ENCODE results near the gene MAGEB10.
"Not testable (repeated sequence)": the region's sequence is repeated elsewhere in the genome, so short reads cannot be mapped to it uniquely, and the experiment has no call there.

Gene MAGEB10, protein sequence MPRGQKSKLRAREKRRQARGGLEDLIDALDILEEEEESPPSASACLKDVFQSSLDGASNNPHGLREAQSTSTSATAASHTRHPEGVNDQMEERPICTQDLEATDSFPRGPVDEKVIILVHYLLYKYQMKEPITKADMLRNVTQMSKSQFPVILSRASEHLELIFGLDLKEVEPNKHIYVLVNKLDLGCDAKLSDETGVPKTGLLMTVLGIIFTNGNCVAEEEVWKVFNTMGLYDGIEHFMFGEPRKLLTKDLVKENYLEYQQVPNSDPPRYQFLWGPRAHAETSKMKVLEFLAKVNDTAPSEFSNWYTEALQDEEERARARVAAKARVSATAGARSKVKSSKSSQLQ

DNA sequence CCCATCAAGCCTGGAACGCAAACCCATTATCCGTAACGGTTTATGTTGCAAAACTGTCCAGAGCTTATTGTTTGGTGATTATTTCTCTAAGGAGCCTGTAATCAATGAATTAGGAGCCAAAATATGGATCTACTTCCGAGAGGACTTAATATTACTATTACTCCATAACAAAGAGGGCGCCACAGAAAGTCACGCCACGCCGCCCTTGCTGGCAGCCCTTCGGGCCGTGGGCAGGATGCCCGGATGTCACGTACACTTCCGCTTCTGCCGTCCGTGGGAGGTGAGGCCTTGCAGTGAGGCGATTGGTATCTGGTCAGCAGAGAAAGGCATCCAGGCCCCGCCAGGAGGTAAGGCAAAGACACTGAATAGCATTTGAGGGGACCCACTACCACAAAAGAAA lies at the start of gene MAGEB10:
Gene MAGEB10 (plus strand): TSS at position 301 of the 400 bp plus-strand sequence. CDS start 13,317 bp downstream, outside the sequence.
- H3K27me3 ChIP-seq (ENCODE audit: control insufficient read depth, insufficient read depth, low read length): no peaks in the 10 kb centered on the region
- no peak within 1 kb of the TSS for H3K27ac ChIP-seq (ENCODE audit: low read length)
- no peak within 1 kb of the TSS for H3K4me3 ChIP-seq (ENCODE audit: low read length)
- no peaks in the 10 kb centered on the region for H3K4me1 ChIP-seq (ENCODE audit: control insufficient read depth, low read depth, low read length)
- H3K36me3 ChIP-seq (ENCODE audit: control insufficient read depth, low read depth, low read length): no peaks in the 10 kb centered on the region
- H3K9ac ChIP-seq (ENCODE audit: low read length): no peak within 1 kb of the TSS
- H3K9me3 ChIP-seq (ENCODE audit: control insufficient read depth, low read depth, low read length): peaks cover 20% of the 10 kb centered on the region

DNA sequence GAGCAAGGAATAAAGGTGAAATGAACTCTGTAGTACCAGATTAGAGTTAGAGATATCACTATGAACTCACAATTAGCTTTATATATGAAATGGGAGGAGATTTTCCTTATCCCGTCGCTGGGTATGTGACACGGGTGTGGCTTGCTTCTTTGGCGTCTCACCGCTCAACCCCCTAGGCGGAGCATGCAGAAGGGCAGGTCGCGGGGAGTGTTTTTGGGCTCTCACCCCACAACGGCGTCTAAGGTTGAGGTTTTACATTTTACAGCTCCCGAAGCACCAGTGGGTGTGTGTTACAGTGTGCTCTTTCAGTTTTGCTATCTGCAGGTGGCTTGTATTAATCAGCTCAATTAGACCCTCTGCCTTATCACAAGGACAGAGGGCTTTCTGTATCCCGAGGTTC lies 42.1 kb upstream of the MAGEB10 start:
- Histone ChIP-seq H3K9me3 (ENCODE audit: control insufficient read depth, low read depth, low read length) (peaks cover 6% of the 10 kb centered on the region), H3K4me1 (ENCODE audit: control insufficient read depth, low read depth, low read length) (no peaks in the 10 kb centered on the region), H3K27ac (ENCODE audit: low read length) (no peak overlapping the region), H3K9ac (ENCODE audit: low read length) (no peak overlapping the region), H3K36me3 (ENCODE audit: control insufficient read depth, low read depth, low read length) (no peaks in the 10 kb centered on the region), H3K27me3 (ENCODE audit: control insufficient read depth, insufficient read depth, low read length) (no peaks in the 10 kb centered on the region), H3K4me3 (ENCODE audit: low read length) (no peak overlapping the region)

DNA sequence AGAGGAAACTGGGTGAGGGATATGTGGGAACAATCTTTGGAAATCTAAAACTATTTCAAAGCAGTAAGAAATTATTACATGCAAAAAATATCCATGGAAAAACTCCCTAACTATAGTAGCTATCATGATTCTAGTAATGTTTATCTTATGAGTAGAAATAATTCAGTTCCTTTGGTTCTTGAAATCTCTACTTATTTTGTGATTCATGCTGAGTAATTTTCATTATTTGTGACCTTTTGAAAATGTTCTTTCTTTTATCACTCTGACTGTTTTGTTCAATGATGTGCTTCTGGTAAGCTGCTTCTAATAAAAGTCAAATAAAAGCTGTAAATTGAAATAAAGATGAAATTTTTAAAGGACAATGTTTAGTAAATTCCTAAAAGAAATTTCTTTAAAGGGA lies 40.4 kb upstream of the MAGEB10 start:
- Histone ChIP-seq H3K9me3 (ENCODE audit: control insufficient read depth, low read depth, low read length) (peaks cover 6% of the 10 kb centered on the region), H3K27me3 (ENCODE audit: control insufficient read depth, insufficient read depth, low read length) (no peaks in the 10 kb centered on the region), H3K9ac (ENCODE audit: low read length) (no peak overlapping the region)

DNA sequence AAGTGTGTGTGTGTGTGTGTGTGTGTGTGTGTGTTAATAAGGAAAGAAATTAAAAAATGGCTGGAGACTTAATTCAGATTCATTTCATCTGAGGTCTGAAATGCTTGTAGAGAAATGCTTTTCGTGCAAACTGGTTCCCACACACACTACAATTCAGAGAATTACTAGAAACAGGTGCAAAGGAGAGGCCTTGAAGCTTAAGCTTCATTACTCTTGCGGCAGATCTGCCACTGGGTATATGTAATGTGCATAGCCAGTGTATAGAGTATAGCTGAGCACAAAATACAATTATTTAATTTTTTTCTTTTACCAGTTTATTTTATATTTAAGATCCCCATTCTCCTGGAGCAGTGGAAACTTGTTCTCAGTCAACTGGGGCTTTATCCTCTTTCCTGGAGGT lies 31.8 kb upstream of the MAGEB10 start:
- H3K27ac ChIP-seq (ENCODE audit: low read length): no peak overlapping the region
- no peaks in the 10 kb centered on the region for H3K4me1 ChIP-seq (ENCODE audit: control insufficient read depth, low read depth, low read length)
- no peak overlapping the region for H3K4me3 ChIP-seq (ENCODE audit: low read length)
- peaks cover 13% of the 10 kb centered on the region for H3K9me3 ChIP-seq (ENCODE audit: control insufficient read depth, low read depth, low read length)
- no peak overlapping the region for H3K9ac ChIP-seq (ENCODE audit: low read length)
- no peaks in the 10 kb centered on the region for H3K36me3 ChIP-seq (ENCODE audit: control insufficient read depth, low read depth, low read length)
- no peaks in the 10 kb centered on the region for H3K27me3 ChIP-seq (ENCODE audit: control insufficient read depth, insufficient read depth, low read length)

More for the DNA sequence above, 40.4 kb upstream of the MAGEB10 start:
- H3K27ac ChIP-seq (ENCODE audit: low read length): no peak overlapping the region
- H3K4me3 ChIP-seq (ENCODE audit: low read length): no peak overlapping the region
- H3K36me3 ChIP-seq (ENCODE audit: control insufficient read depth, low read depth, low read length): no peaks in the 10 kb centered on the region
- H3K4me1 ChIP-seq (ENCODE audit: control insufficient read depth, low read depth, low read length): no peaks in the 10 kb centered on the region

DNA sequence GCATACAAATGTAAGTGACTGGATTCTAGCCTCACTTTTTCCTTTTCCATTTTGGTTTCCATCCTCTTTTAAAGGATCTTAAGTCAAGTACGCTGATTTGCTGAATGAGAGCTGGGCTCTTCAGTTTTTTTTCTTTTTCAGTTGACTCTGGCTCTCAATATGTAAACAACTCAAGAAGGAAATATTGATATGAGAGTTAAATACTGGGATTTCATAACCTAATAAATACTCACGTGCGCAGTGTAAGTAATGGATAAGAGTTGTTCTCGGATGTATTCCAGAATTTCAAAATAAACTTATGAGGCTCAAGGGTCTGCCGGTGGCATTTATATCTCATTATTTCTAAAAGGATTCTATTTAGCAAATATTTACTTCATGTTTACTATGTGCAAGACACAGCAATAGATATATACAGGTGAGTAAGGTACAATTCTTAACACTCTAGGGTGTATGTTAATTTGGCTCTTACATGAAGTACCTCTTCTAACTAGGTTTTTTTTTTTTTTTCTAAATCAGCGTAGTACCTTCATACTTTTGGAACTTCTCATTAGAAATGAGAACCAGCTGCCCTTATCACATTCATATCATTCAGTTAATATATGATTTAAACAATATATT lies 11.0 kb upstream of the MAGEB10 start:
- H3K36me3 ChIP-seq (ENCODE audit: control insufficient read depth, low read depth, low read length): no peaks in the 10 kb centered on the region
- no peaks in the 10 kb centered on the region for H3K4me1 ChIP-seq (ENCODE audit: control insufficient read depth, low read depth, low read length)
- H3K27ac ChIP-seq (ENCODE audit: low read length): no peak overlapping the region
- H3K4me3 ChIP-seq (ENCODE audit: low read length): no peak overlapping the region
- no peaks in the 10 kb centered on the region for H3K27me3 ChIP-seq (ENCODE audit: control insufficient read depth, insufficient read depth, low read length)
- H3K9me3 ChIP-seq (ENCODE audit: control insufficient read depth, low read depth, low read length): peaks cover 14% of the 10 kb centered on the region
- no peak overlapping the region for H3K9ac ChIP-seq (ENCODE audit: low read length)

DNA sequence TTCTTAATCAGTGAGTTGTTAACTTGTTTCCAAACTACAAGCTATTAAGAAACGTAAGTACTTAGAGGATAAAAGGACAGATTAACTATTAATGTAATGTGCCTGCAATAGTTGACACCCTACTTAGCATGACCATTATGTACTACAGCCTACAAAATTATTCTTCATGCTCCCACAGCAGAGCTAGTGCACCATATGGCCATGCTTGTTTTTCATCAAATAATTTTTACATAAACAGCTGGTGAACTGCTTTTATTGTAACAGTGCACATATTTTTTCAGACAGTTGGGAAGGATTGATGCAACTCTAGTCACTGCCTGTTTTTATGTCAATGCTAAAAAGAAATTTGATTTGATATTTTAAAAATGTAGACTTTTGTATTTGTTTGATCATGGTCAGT lies 10.2 kb upstream of the MAGEB10 start:
- H3K36me3 ChIP-seq (ENCODE audit: control insufficient read depth, low read depth, low read length): no peaks in the 10 kb centered on the region
- no peaks in the 10 kb centered on the region for H3K27me3 ChIP-seq (ENCODE audit: control insufficient read depth, insufficient read depth, low read length)

DNA sequence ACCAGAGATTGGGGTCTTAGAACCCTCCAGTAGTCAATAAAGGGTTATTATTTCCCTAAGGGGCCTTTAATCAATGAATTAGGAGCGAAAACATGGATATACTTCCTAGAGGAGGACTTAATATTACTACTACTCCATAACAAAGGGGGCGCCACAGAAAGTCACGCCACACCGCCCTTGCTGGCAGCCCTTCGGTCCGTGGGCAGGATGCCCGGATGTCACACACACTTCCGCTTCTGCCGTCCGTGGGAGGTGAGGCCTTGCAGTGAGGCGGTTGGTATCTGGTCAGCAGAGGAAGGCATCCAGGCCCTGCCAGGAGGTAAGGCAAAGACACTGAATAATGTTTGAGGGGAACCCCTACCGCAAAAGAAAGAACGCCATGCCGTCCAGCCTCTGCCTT lies 436 bp downstream of the MAGEB10 start:
- no peak overlapping the region for H3K27ac ChIP-seq (ENCODE audit: low read length)
- H3K4me1 ChIP-seq (ENCODE audit: control insufficient read depth, low read depth, low read length): no peaks in the 10 kb centered on the region
- H3K27me3 ChIP-seq (ENCODE audit: control insufficient read depth, insufficient read depth, low read length): no peaks in the 10 kb centered on the region
- H3K36me3 ChIP-seq (ENCODE audit: control insufficient read depth, low read depth, low read length): no peaks in the 10 kb centered on the region
- H3K9ac ChIP-seq (ENCODE audit: low read length): no peak overlapping the region
- peaks cover 20% of the 10 kb centered on the region for H3K9me3 ChIP-seq (ENCODE audit: control insufficient read depth, low read depth, low read length)
- H3K4me3 ChIP-seq (ENCODE audit: low read length): no peak overlapping the region

More for the DNA sequence above, 10.2 kb upstream of the MAGEB10 start:
- Histone ChIP-seq H3K27ac (ENCODE audit: low read length) (no peak overlapping the region), H3K9me3 (ENCODE audit: control insufficient read depth, low read depth, low read length) (peaks cover 14% of the 10 kb centered on the region), H3K4me1 (ENCODE audit: control insufficient read depth, low read depth, low read length) (no peaks in the 10 kb centered on the region), H3K4me3 (ENCODE audit: low read length) (no peak overlapping the region), H3K9ac (ENCODE audit: low read length) (no peak overlapping the region)

DNA sequence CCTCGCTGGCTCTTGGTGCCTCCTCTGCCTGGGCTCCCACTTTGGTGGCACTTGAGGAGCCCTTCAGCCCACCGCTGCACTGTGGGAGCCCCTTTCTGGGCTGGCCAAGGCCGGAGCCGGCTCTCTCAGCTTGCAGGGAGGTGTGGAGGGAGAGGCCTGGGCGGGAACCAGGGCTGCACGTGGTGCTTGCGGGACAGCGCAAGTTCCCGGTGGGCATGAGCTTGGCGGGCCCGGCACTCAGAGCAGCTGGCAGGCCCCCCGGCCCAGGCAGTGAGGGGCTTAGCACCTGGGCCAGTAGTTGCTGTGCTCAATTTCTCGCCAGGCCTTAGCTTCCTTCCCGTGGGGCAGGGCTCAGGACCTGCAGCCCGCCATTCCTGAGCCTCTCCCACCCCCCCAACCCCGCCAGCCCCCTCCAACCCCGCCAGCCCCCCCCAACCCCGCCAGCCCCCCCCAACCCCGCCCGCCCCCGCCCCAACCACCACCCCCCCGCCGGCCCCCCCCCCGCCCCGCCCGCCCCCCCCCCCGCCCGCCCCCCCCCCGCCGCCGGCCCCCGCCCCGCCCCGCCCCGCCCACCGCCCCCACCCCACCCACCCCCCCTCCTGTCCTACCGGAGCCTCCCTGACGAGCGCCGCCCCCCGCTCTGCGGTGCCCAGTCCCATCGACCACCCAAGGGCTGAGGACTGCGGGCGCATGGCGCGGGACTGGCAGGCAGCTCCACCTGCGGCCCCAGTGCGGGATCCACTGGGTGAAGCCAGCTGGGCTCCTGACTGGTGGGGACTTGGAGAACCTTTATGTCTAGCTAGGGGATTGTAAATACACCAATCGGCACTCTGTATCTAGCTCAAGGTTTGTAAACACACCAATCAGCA lies 1.4 kb downstream of the MAGEB10 start:
- H3K27ac ChIP-seq (ENCODE audit: low read length); H3K4me1 ChIP-seq (ENCODE audit: control insufficient read depth, low read depth, low read length); H3K9ac ChIP-seq (ENCODE audit: low read length); H3K4me3 ChIP-seq (ENCODE audit: low read length); H3K27me3 ChIP-seq (ENCODE audit: control insufficient read depth, insufficient read depth, low read length); H3K36me3 ChIP-seq (ENCODE audit: control insufficient read depth, low read depth, low read length): not testable (repeated sequence)
- peaks cover 13% of the 10 kb centered on the region for H3K9me3 ChIP-seq (ENCODE audit: control insufficient read depth, low read depth, low read length)

DNA sequence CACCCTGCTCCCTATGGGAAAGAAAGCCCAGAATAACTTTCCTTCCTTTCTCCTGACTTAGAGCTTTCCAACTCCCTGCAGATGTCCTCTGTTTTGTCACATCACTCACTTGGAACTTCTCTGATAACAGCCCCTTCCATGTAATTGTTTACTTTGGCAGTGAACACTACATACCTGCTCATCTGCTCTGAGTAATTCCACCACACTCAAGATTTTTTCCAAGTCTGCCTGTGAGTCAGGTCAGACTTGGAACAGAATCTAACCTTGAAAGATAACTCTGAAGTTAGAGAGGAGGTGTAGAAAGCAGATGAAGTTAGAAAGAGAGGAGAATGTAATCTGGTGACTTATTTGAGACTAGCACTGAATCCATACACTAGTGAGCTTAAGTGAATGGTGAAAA lies 7.4 kb downstream of the MAGEB10 start:
- Histone ChIP-seq H3K4me3 (ENCODE audit: low read length) (no peak overlapping the region), H3K27ac (ENCODE audit: low read length) (no peak overlapping the region), H3K9me3 (ENCODE audit: control insufficient read depth, low read depth, low read length) (peaks cover 25% of the 10 kb centered on the region), H3K36me3 (ENCODE audit: control insufficient read depth, low read depth, low read length) (no peaks in the 10 kb centered on the region), H3K4me1 (ENCODE audit: control insufficient read depth, low read depth, low read length) (no peaks in the 10 kb centered on the region), H3K9ac (ENCODE audit: low read length) (no peak overlapping the region), H3K27me3 (ENCODE audit: control insufficient read depth, insufficient read depth, low read length) (no peaks in the 10 kb centered on the region)

DNA sequence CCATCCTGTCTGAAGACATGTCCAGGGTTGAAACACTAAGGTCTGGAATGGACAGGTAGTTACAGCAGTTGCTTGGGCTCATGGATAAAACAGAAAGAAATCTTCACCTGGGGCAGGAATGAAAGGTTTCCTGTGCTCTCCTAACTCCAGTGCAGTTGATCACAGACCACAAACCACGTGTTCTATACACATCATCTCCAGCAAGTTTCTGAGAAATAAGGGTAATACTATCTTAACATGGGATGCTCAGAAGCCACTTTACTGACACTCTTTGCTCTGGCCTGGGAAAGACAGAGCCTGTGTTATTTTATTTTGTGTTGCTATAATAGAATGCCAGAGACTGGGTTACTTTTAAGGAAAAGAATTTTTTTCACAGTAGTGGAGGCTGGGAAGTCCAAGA lies 16.0 kb downstream of the MAGEB10 start:
- Histone ChIP-seq H3K9me3 (ENCODE audit: control insufficient read depth, low read depth, low read length) (peaks cover 33% of the 10 kb centered on the region), H3K9ac (ENCODE audit: low read length) (no peak overlapping the region), H3K4me3 (ENCODE audit: low read length) (no peak overlapping the region), H3K36me3 (ENCODE audit: control insufficient read depth, low read depth, low read length) (no peaks in the 10 kb centered on the region), H3K27me3 (ENCODE audit: control insufficient read depth, insufficient read depth, low read length) (no peaks in the 10 kb centered on the region), H3K4me1 (ENCODE audit: control insufficient read depth, low read depth, low read length) (no peaks in the 10 kb centered on the region), H3K27ac (ENCODE audit: low read length) (no peak overlapping the region)

DNA sequence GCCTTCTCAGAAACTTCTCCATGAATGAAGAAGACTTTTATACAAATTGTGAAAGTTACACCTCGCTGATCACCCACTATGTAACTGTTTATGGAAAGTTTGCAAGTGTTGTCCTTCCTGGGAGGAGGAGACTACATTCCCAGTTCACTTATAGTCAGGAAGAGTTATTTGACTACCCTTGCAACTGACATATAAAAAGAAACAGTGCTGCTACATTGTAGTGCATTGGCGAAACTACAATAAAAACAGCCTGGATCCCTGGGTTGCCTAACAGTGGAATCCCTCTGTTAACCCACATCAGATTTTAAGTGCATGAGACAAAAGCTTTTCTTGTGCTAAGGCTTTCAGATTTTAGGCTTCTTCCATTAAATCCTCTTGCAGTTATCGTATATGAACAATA lies 30.4 kb downstream of the MAGEB10 start:
- Histone ChIP-seq H3K4me3 (ENCODE audit: low read length) (no peak overlapping the region), H3K27ac (ENCODE audit: low read length) (no peak overlapping the region), H3K9ac (ENCODE audit: low read length) (no peak overlapping the region), H3K36me3 (ENCODE audit: control insufficient read depth, low read depth, low read length) (no peaks in the 10 kb centered on the region), H3K9me3 (ENCODE audit: control insufficient read depth, low read depth, low read length) (peaks cover 4% of the 10 kb centered on the region), H3K4me1 (ENCODE audit: control insufficient read depth, low read depth, low read length) (no peaks in the 10 kb centered on the region), H3K27me3 (ENCODE audit: control insufficient read depth, insufficient read depth, low read length) (no peaks in the 10 kb centered on the region)

Data from iPS-18a (cell line).